Panc1 (cell line): ENCODE results near the gene ZNF765. TPM values are rescaled to one million over a fixed set of nuclear protein-coding genes. Genes with fewer than 3 reads are reported as not detected.
"Not testable (repeated sequence)": the region's sequence is repeated elsewhere in the genome, so short reads cannot be mapped to it uniquely, and the experiment has no call there.

Experiments used
- ATAC-seq: fragments of 200-7000 bp; cut with Tn5 transposase; 2 replicates; pipeline ENCODE4 v1.9.1; 2020; ENCODE audit warnings: mild to moderate bottlenecking, moderate library complexity
- BruUV-seq: library from RNA; stranded (reverse); fragments of 400-500 nt; replicated peaks from 2 replicates; lab custom pipeline; 2021; lab: Mats Ljungman, UMichigan
- CTCF ChIA-PET: fragments of 300-600 bp; sonication (Branson Sonifier 250); formaldehyde crosslinking; loops from one replicate; lab custom pipeline; 2022; ENCODE audit warnings: antibody characterized with exemption; lab: Charles Lee
- POLR2A ChIA-PET: fragments of 300-600 bp; sonication (Branson Sonifier 250); formaldehyde crosslinking; loops from one replicate; lab custom pipeline; 2022; ENCODE audit warnings: antibody characterized with exemption; lab: Charles Lee
- DNase-seq: peaks from one replicate; pipeline ENCODE4 v3.0.0-alpha.2; 2010; ENCODE audit warnings: low read depth, low spot score
- H3K27ac ChIP-seq: 2 replicates; pipeline ENCODE4 v1.5.1; 2011; ENCODE audit warnings: mild to moderate bottlenecking, low read length, inconsistent platforms
- H3K27me3 ChIP-seq: fragments of 200-500 bp; sonication (Bioruptor generic); 2 replicates; pipeline ENCODE4 v1.6.0; 2014; ENCODE audit warnings: low read length, inconsistent platforms; ENCODE audit not compliant: control insufficient read depth, insufficient read depth
- H3K36me3 ChIP-seq: fragments of 200-500 bp; sonication (Bioruptor generic); 2 replicates; pipeline ENCODE4 v1.5.1; 2014; ENCODE audit warnings: inconsistent platforms, mild to moderate bottlenecking, low read length, moderate library complexity; ENCODE audit not compliant: control insufficient read depth, insufficient read depth
- H3K4me1 ChIP-seq: 2 replicates; pipeline ENCODE4 v1.5.1; 2011; ENCODE audit warnings: inconsistent platforms, mild to moderate bottlenecking, low read length, moderate library complexity; ENCODE audit not compliant: control insufficient read depth, insufficient read depth
- H3K4me3 ChIP-seq, 2 experiments: 2 replicates each; pipeline ENCODE4 v1.5.1; 2011 to 2012; ENCODE audit warnings: low read depth in 2 of 2, low read length in 2 of 2, mild to moderate bottlenecking in 2 of 2, inconsistent platforms in 1 of 2, moderate library complexity in 1 of 2
- H3K9me3 ChIP-seq: fragments of 200-500 bp; sonication (Bioruptor generic); 2 replicates; pipeline ENCODE4 v1.5.1; 2014; ENCODE audit warnings: low read depth, mild to moderate bottlenecking, inconsistent platforms, low read length, moderate library complexity; ENCODE audit not compliant: control insufficient read depth, insufficient read depth
- POLR2AphosphoS5 ChIP-seq: IDR thresholded peaks from 2 replicates; pipeline ENCODE4 v1.6.1; 2012; ENCODE audit warnings: mild to moderate bottlenecking, low read depth, low read length, moderate library complexity
- SIN3A ChIP-seq: IDR thresholded peaks from 2 replicates; pipeline ENCODE4 v1.6.1; 2012; ENCODE audit warnings: low read depth, mild to moderate bottlenecking, low read length, moderate library complexity, borderline replicate concordance; ENCODE audit not compliant: insufficient read depth
- TCF7L2 ChIP-seq: IDR thresholded peaks from 2 replicates; pipeline ENCODE4 v1.6.1; 2011; ENCODE audit warnings: mild to moderate bottlenecking, low read depth, low read length, inconsistent platforms
- in situ Hi-C: cut with HindIII; loops from 2 replicates; pipeline ENCODE4 v1.10.0; 2016; ENCODE audit warnings: low sequenced_read_pairs, low pct_unique_long_range_greater_than_20kb
- intact Hi-C: fragments of 100-400 bp; cut with micrococcal nuclease; formaldehyde crosslinking; loops from one replicate; pipeline ENCODE4 v1.10.0; 2022; ENCODE audit not compliant: unreplicated experiment
- total RNA-seq: library from RNA; stranded (reverse); gene quantifications from one replicate; pipeline ENCODE4 v1.2.1, GENCODE V29; 2021; ENCODE audit not compliant: unreplicated experiment
- TF ChIP-seq, protein P1 (sequence below): fragments of 450-650 bp; IDR thresholded peaks from 2 replicates; pipeline ENCODE4 v1.5.1; 2017; ENCODE audit warnings: mild to moderate bottlenecking
- TF ChIP-seq, protein P2 (sequence below), 2 experiments: IDR thresholded peaks; 2 replicates each; pipeline ENCODE4 v1.6.1; 2011 to 2012; ENCODE audit warnings: low read depth in 2 of 2, control low read depth in 1 of 2, low read length in 1 of 2, mild to moderate bottlenecking in 1 of 2, moderate library complexity in 1 of 2; ENCODE audit not compliant: insufficient read depth in 1 of 2

The ZNF765 gene
- total RNA-seq, 1 experiment from 2014 or later = 15.3 TPM

DNA sequence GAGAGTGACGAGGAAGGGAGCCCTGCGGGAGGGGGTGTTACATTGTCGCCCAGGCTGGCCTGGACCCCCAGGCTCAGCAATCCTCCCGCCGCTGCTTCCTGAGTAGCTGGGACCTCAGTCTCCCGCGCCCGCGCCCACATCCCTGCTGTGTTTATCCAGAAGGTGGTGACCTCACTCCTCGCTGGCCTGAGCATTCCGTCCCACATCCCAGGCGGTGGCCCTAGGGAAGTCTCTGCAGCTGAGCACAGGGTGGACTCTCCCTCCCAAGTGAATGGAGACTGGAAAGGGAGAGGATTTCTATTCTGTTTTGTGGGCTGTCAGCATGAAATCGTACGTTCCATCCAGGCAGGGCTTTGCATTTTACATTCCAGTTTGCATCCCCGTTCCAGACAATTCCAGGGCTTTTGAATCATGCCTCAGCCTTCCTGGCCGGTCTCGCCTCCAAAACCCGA, 401 bp upstream of the ZNF765 start:
- peak; percentile 30 for DNase-seq
- peak; percentile 75 for ATAC-seq
- intact Hi-C loops (no loop called here), in situ Hi-C loops (no loop called here)
- Histone ChIP-seq H3K4me1 (peaks cover 3% of the 10 kb centered on the region; the same call in 1 of the 2 replicates), H3K4me3 (peak overlapping the region; percentile 86 to 88), H3K36me3 (peaks cover 3% of the 10 kb centered on the region; the same call in 1 of the 2 replicates), H3K27ac (peak overlapping the region; percentile 91), H3K27me3 (no peaks in the 10 kb centered on the region), H3K9me3 (no peaks in the 10 kb centered on the region)
- TF ChIP-seq, protein P1, sequence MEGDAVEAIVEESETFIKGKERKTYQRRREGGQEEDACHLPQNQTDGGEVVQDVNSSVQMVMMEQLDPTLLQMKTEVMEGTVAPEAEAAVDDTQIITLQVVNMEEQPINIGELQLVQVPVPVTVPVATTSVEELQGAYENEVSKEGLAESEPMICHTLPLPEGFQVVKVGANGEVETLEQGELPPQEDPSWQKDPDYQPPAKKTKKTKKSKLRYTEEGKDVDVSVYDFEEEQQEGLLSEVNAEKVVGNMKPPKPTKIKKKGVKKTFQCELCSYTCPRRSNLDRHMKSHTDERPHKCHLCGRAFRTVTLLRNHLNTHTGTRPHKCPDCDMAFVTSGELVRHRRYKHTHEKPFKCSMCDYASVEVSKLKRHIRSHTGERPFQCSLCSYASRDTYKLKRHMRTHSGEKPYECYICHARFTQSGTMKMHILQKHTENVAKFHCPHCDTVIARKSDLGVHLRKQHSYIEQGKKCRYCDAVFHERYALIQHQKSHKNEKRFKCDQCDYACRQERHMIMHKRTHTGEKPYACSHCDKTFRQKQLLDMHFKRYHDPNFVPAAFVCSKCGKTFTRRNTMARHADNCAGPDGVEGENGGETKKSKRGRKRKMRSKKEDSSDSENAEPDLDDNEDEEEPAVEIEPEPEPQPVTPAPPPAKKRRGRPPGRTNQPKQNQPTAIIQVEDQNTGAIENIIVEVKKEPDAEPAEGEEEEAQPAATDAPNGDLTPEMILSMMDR = no peak
- TF ChIP-seq POLR2AphosphoS5 (no peak), SIN3A (no peak), TCF7L2 (no peak)
- TF ChIP-seq, protein P2, sequence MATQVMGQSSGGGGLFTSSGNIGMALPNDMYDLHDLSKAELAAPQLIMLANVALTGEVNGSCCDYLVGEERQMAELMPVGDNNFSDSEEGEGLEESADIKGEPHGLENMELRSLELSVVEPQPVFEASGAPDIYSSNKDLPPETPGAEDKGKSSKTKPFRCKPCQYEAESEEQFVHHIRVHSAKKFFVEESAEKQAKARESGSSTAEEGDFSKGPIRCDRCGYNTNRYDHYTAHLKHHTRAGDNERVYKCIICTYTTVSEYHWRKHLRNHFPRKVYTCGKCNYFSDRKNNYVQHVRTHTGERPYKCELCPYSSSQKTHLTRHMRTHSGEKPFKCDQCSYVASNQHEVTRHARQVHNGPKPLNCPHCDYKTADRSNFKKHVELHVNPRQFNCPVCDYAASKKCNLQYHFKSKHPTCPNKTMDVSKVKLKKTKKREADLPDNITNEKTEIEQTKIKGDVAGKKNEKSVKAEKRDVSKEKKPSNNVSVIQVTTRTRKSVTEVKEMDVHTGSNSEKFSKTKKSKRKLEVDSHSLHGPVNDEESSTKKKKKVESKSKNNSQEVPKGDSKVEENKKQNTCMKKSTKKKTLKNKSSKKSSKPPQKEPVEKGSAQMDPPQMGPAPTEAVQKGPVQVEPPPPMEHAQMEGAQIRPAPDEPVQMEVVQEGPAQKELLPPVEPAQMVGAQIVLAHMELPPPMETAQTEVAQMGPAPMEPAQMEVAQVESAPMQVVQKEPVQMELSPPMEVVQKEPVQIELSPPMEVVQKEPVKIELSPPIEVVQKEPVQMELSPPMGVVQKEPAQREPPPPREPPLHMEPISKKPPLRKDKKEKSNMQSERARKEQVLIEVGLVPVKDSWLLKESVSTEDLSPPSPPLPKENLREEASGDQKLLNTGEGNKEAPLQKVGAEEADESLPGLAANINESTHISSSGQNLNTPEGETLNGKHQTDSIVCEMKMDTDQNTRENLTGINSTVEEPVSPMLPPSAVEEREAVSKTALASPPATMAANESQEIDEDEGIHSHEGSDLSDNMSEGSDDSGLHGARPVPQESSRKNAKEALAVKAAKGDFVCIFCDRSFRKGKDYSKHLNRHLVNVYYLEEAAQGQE (IDR thresholded peaks at IDR 0.05; ENCODE audit: insufficient read depth in 1 of 2, low read depth in 2 of 2, low read length in 1 of 2) = no peak
- BruUV-seq = no TSS peak
- ChIA-PET POLR2A (no interaction called here), CTCF (no interaction called here)

DNA sequence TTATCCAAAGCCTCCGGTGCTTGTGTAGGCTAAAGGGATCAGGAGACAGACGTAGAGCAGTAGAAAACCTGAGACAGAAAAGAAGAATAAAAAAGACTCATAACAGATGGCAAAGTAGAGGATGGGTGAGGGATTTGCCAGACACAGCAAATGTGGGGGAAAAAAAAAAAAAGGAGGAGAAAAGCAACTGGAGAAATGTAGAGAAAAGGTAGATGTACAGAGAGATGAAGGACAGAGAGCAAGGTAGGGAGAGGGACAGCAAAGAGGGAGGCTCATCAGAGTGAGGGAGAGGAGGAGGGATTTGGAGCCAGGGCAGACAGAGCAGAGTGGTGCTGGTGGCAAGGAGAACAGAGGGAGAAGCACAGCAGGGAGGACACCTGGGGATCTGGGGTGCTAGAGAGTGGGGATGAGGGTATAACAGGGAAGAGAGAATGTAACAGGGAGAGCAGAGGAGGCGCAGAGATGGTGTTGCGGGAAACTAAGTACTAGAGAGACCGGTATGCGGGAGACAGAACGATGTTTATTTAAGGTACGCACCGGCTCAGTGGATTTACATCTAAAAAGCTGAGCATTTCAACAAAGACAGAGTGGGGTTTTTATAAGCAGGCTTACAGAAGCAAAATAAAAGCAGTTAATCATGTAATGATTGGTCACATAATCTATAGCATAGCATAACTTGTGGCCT, 1.0 kb downstream of the ZNF765 start:
- H3K4me1 ChIP-seq, DNase-seq, in situ Hi-C loops, ATAC-seq, POLR2A ChIA-PET, H3K27me3 ChIP-seq, intact Hi-C loops, H3K9me3 ChIP-seq, H3K36me3 ChIP-seq: not testable (repeated sequence)
- Histone ChIP-seq H3K27ac (peak overlapping the region; percentile 91), H3K4me3 (peak overlapping the region; percentile 86 to 88)
- CTCF ChIA-PET = interaction anchor here (0.5 to 1.2 kb wide), 3 partner anchors 22 to 190 kb away, joined by 3 to 8 read pairs (median 4); no protein-coding TSS in a partner anchor
- TSS peak; percentile 79 for BruUV-seq

DNA sequence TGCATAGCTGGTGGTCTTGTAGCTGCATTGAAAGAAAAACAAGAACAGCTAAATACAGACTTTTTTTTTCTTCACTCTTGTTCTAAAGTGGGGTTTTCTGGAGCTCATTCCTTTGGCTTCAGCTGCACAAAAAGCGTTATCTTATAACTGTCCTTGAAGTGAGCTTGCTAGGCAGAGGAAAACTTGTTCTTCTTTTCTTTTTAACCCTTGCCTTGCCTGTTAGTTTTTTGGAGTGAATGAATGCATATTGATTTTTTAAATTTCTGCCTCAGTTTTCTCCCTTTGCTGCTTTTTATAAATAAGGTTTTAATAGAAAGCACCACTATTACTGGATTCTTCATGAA, 1.5 kb downstream of the ZNF765 start:
- intact Hi-C loops (no loop called here), in situ Hi-C loops (no loop called here)
- H3K9me3 ChIP-seq = peaks cover 7% of the 10 kb centered on the region; the same call in 1 of the 2 replicates
- ChIA-PET POLR2A (no interaction called here), CTCF (interaction anchor here (0.7 to 1.2 kb wide), 2 partner anchors 21 to 23 kb away, joined by 3 to 8 read pairs; no protein-coding TSS in a partner anchor)
- ATAC-seq = no peak
- H3K4me3 ChIP-seq = peak overlapping the region; percentile 86 to 88; a peak in 3 of 4 replicates
- H3K27me3 ChIP-seq = no peaks in the 10 kb centered on the region
- peaks cover 3% of the 10 kb centered on the region; the same call in 1 of the 2 replicates for H3K4me1 ChIP-seq
- H3K36me3 ChIP-seq = peaks cover 3% of the 10 kb centered on the region; the same call in 1 of the 2 replicates
- no TSS peak for BruUV-seq
- no peak overlapping the region for H3K27ac ChIP-seq
- no peak for DNase-seq
- TF ChIP-seq, protein P2 (IDR thresholded peaks at IDR 0.05; ENCODE audit: insufficient read depth in 1 of 2, low read depth in 2 of 2, low read length in 1 of 2) = no peak
- TF ChIP-seq SIN3A (no peak), TCF7L2 (no peak), POLR2AphosphoS5 (no peak)
- TF ChIP-seq, protein P1 = no peak
